K562 (cell line): ENCODE results near the gene ABCA1. TPM values are rescaled to one million over a fixed set of nuclear protein-coding genes. Genes with fewer than 3 reads are reported as not detected.

Source experiments
- ATAC-seq: fragments of 200-7000 bp; cut with Tn5 transposase; 3 replicates; pipeline ENCODE4 v1.9.1; 2020; ENCODE audit warnings: moderate library complexity
- BruUV-seq: library from RNA; stranded (reverse); fragments of 400-500 nt; replicated peaks from 2 replicates; lab custom pipeline; 2021; lab: Mats Ljungman, UMichigan
- CTCF ChIA-PET: fragments of 300-600 bp; formaldehyde crosslinking; extraction: SDS; loops from one replicate; lab custom pipeline; 2021; ENCODE audit warnings: low intra/inter-chr PET ratio; lab: Yijun Ruan, JAX
- POLR2A ChIA-PET: fragments of 300-600, 350-650 bp; sonication (Branson Sonifier 250); formaldehyde crosslinking; extraction: SDS; loops from one replicate; lab custom pipeline; 2021; ENCODE audit warnings: antibody characterized with exemption, inconsistent platforms; lab: Yijun Ruan, JAX
- DNase-seq, 4 experiments: peaks; one replicate each; pipeline versions ENCODE4 v3.0.0 to v3.0.0-alpha.2; 2011 to 2018; ENCODE audit warnings: low spot score in 3 of 4, mixed read lengths in 3 of 4; ENCODE audit errors: extremely low read depth in 1 of 4
- FAIRE-seq: peaks from 2 replicates; lab custom pipeline; 2011; peaks lifted over from hg19 to GRCh38; lab: Jason Lieb, UNC
- H2AFZ ChIP-seq: 2 replicates; pipeline ENCODE4 v1.6.0; 2011; ENCODE audit warnings: low read depth, low read length, control low read depth, inconsistent platforms
- H3K27ac ChIP-seq: fragments of 200-600 bp; 3 replicates; pipeline ENCODE4 v1.8.0; 2011; ENCODE audit warnings: low read depth, mild to moderate bottlenecking, control low read depth, inconsistent platforms, low read length, moderate library complexity, mixed read lengths; ENCODE audit errors: extremely low read depth
- H3K27me3 ChIP-seq, 2 experiments: fragments of 300-600 bp in 1 of 2; 2 replicates in 1 of 2; 3 replicates in 1 of 2; pipeline versions ENCODE4 v1.6.0 to v1.8.0; 2011; ENCODE audit warnings: inconsistent platforms in 2 of 2, low read length in 2 of 2, mild to moderate bottlenecking in 1 of 2, mixed read lengths in 1 of 2, moderate library complexity in 1 of 2; ENCODE audit not compliant: control insufficient read depth in 2 of 2, insufficient read depth in 2 of 2
- H3K36me3 ChIP-seq: fragments of 300-600 bp; 3 replicates; pipeline ENCODE4 v1.8.0; 2011; ENCODE audit warnings: mild to moderate bottlenecking, low read length, inconsistent platforms; ENCODE audit not compliant: control insufficient read depth, insufficient read depth
- H3K4me1 ChIP-seq, 2 experiments: fragments of 200-600 bp in 1 of 2; replicated peaks in 1 of 2; 2 replicates in 1 of 2; 3 replicates in 1 of 2; pipeline versions ENCODE4 v1.5.1 to v1.8.0; 2011; ENCODE audit warnings: inconsistent platforms in 2 of 2, low read length in 2 of 2, mild to moderate bottlenecking in 1 of 2, mixed read lengths in 1 of 2, moderate library complexity in 1 of 2; ENCODE audit not compliant: control insufficient read depth in 2 of 2, insufficient read depth in 2 of 2
- H3K4me2 ChIP-seq: 2 replicates; pipeline ENCODE4 v1.6.1; 2011; ENCODE audit warnings: low read length, control low read depth, inconsistent platforms, mixed read lengths; ENCODE audit not compliant: insufficient read depth
- H3K4me3 ChIP-seq: fragments of 200-600 bp; sonication (generic), shearing (Covaris generic); 2 replicates; pipeline ENCODE4 v1.5.1; 2016; ENCODE audit warnings: control low read depth, inconsistent platforms
- H3K79me2 ChIP-seq: fragments of 200-600 bp; 3 replicates; pipeline ENCODE4 v1.8.0; 2011; ENCODE audit warnings: low read length, inconsistent platforms; ENCODE audit not compliant: control insufficient read depth, insufficient read depth
- H3K9ac ChIP-seq, 2 experiments: 2 replicates each; pipeline versions ENCODE4 v1.6.0 to v1.6.1; 2011; ENCODE audit warnings: low read depth in 2 of 2, low read length in 2 of 2, control low read depth in 1 of 2, inconsistent platforms in 1 of 2, mild to moderate bottlenecking in 1 of 2, mixed read lengths in 1 of 2; ENCODE audit not compliant: insufficient read depth in 1 of 2
- H3K9me1 ChIP-seq: one replicate; pipeline ENCODE4 v1.6.0; 2011; ENCODE audit warnings: inconsistent platforms, mild to moderate bottlenecking, low read length, moderate library complexity; ENCODE audit not compliant: control insufficient read depth, insufficient read depth
- H3K9me3 ChIP-seq: replicated peaks from 2 replicates; pipeline ENCODE4 v1.5.1; 2011; ENCODE audit warnings: low read depth, low read length, inconsistent platforms; ENCODE audit not compliant: control insufficient read depth, insufficient read depth
- H4K20me1 ChIP-seq: replicated peaks from 2 replicates; pipeline ENCODE4 v1.6.1; 2011; ENCODE audit warnings: low read length, inconsistent platforms, mixed read lengths; ENCODE audit not compliant: control insufficient read depth, insufficient read depth
- CEBPZ ChIP-seq: fragments of 150-350 bp; IDR thresholded peaks from 2 replicates; pipeline ENCODE4 v1.6.1; 2014; ENCODE audit warnings: low read depth, mild to moderate bottlenecking, low read length, borderline replicate concordance
- DPF2 ChIP-seq: fragments of 450-650 bp; IDR thresholded peaks from 2 replicates; pipeline ENCODE4 v1.6.1; 2016
- E2F4 ChIP-seq: sonication (generic); formaldehyde crosslinking; IDR thresholded peaks from 2 replicates; pipeline ENCODE4 v1.8.0; 2022; ENCODE audit warnings: mild to moderate bottlenecking, low read depth, missing genetic modification reagents
- EGR1 ChIP-seq: fragments of 450-650 bp; conservative IDR thresholded peaks from 2 replicates; pipeline ENCODE4 v1.6.1; 2017; ENCODE audit warnings: mild to moderate bottlenecking
- GATAD2B ChIP-seq: fragments of 450-650 bp; IDR thresholded peaks from 2 replicates; pipeline ENCODE4 v1.6.1; 2017; ENCODE audit warnings: mild to moderate bottlenecking, borderline replicate concordance
- HDAC3 ChIP-seq: fragments of 450-650 bp; IDR thresholded peaks from 2 replicates; pipeline ENCODE4 v1.6.1; 2018; ENCODE audit warnings: borderline replicate concordance, mild to moderate bottlenecking, moderate library complexity; ENCODE audit not compliant: partially characterized antibody
- HDGF ChIP-seq: fragments of 450-650 bp; IDR thresholded peaks from 2 replicates; pipeline ENCODE4 v1.6.1; 2016
- HEY1 ChIP-seq: fragments of 250-450 bp; sonication (Bioruptor Pico); IDR thresholded peaks from 2 replicates; pipeline ENCODE4 v1.5.0; 2020; ENCODE audit warnings: mild to moderate bottlenecking, moderate library complexity, borderline replicate concordance
- HMG20A ChIP-seq: fragments of 450-650 bp; formaldehyde crosslinking; conservative IDR thresholded peaks from 2 replicates; pipeline ENCODE4 v1.4.0; 2020; ENCODE audit warnings: mild to moderate bottlenecking, mixed read lengths
- HNRNPLL ChIP-seq: fragments of 200-400 bp; formaldehyde crosslinking; IDR thresholded peaks from 2 replicates; pipeline ENCODE4 v1.6.1; 2017; ENCODE audit warnings: low read length, low read depth, mild to moderate bottlenecking; ENCODE audit not compliant: poor library complexity, severe bottlenecking
- KHSRP ChIP-seq: fragments of 450-650 bp; IDR thresholded peaks from 2 replicates; pipeline ENCODE4 v1.6.1; 2017
- KLF10 ChIP-seq: fragments of 250-450 bp; sonication (Bioruptor Pico); IDR thresholded peaks from 2 replicates; pipeline ENCODE4 v1.6.1; 2021; ENCODE audit warnings: matching md5 sums
- PHTF2 ChIP-seq: fragments of 250-450 bp; sonication (Bioruptor Pico); IDR thresholded peaks from 2 replicates; pipeline ENCODE4 v1.5.0; 2021; ENCODE audit warnings: mild to moderate bottlenecking
- PRPF4 ChIP-seq: fragments of 200-400 bp; formaldehyde crosslinking; IDR thresholded peaks from one replicate; pipeline ENCODE4 v1.6.1; 2017; ENCODE audit warnings: low read length, low read depth, mild to moderate bottlenecking; ENCODE audit not compliant: insufficient read depth, poor library complexity, severe bottlenecking
- RB1 ChIP-seq: fragments of 450-650 bp; IDR thresholded peaks from 2 replicates; pipeline ENCODE4 v1.6.1; 2017; ENCODE audit warnings: low read depth, mild to moderate bottlenecking
- SMARCA5 ChIP-seq: fragments of 450-650 bp; IDR thresholded peaks from 2 replicates; pipeline ENCODE4 v1.6.1; 2016
- SNRNP70 ChIP-seq: fragments of 200-400 bp; formaldehyde crosslinking; optimal IDR thresholded peaks from 2 replicates; pipeline ENCODE3; 2017; ENCODE audit warnings: low read depth, low read length
- ZNF165 ChIP-seq: fragments of 250-450 bp; sonication (Bioruptor Pico); IDR thresholded peaks from 2 replicates; pipeline ENCODE4 v1.4.0; 2020; ENCODE audit warnings: borderline replicate concordance
- ZNF354B ChIP-seq: fragments of 250-450 bp; sonication (Bioruptor Pico); IDR thresholded peaks from 2 replicates; pipeline ENCODE4 v1.4.0; 2020
- WGBS: fragments of 100-300 bp; shearing (Covaris generic); methylation state at CpG from one replicate; pipeline ENCODE4 v1.1.6; 2016; ENCODE audit warnings: low coverage, mixed read lengths; ENCODE audit not compliant: insufficient coverage; ENCODE audit errors: missing lambda C conversion rate; 5-methylcytosine and 5-hydroxymethylcytosine counted together
- in situ Hi-C: fragments of 300-500 bp; cut with MboI; formaldehyde crosslinking; loops from 4 replicates; pipeline ENCODE4 v1.15.0; 2018; ENCODE audit warnings: inconsistent platforms, mixed read lengths
- intact Hi-C: fragments of 100-400 bp; cut with micrococcal nuclease; formaldehyde crosslinking; loops from 2 replicates; pipeline ENCODE4 v1.14.2; 2022
- polyA plus RNA-seq, 8 experiments: library from polyadenylated mRNA; depleted of rRNA in 4 of 8; stranded (reverse) in 5 of 8; unstranded in 3 of 8; fragments of >200 nt; fragmentation: Nextera tagmentation in 2 of 8; fragmentation: Illumina TruSeq in 1 of 8; extraction: Ambion mirVana in 2 of 8; extraction: Trizol in 1 of 8; gene quantifications; 2 replicates each; pipeline versions ENCODE4 v1.2.1 to v1.2.3, GENCODE V29; 2011 to 2014; ENCODE audit warnings: inconsistent platforms in 1 of 8, missing spikeins in 1 of 8
- total RNA-seq, 7 experiments: library from RNA; depleted of rRNA in 6 of 7; stranded (reverse); fragments of >200 nt in 6 of 7; fragmentation: Illumina TruSeq in 2 of 7; extraction: Trizol in 2 of 7; gene quantifications; 2 replicates each; pipeline versions ENCODE4 v1.2.1 to v1.2.3, GENCODE V29; 2011 to 2021; ENCODE audit warnings: low replicate concordance in 1 of 7

Gene ABCA1
- total and polyA plus RNA-seq, 9 of the 15 experiments (the other 6 are each of a cell fraction or from before 2014, with no cell fraction given) = under 0.01 to 0.18 (median 0.02) TPM; not detected in 5

GRCh38 chr9:104912606-104913005 is 15.3 kb downstream of the ABCA1 start:
- ChIA-PET CTCF (no interaction called here), POLR2A (interaction anchor here (0.6 kb wide), 1 partner anchor 152 kb away, joined by 3 read pairs; no protein-coding TSS in a partner anchor)
- Histone ChIP-seq H3K36me3 (no peaks in the 10 kb centered on the region), H3K9me1 (no peaks in the 10 kb centered on the region), H4K20me1 (no peaks in the 10 kb centered on the region), H3K79me2 (no peaks in the 10 kb centered on the region), H3K9me3 (no peaks in the 10 kb centered on the region), H3K4me2 (no peak overlapping the region), H3K9ac (no peak overlapping the region), H3K27ac (no peak overlapping the region), H3K4me3 (no peak overlapping the region), H3K4me1 (no peaks in the 10 kb centered on the region), H3K27me3 (peaks cover 6 to 8% of the 10 kb centered on the region in 2 experiments; a peak in 4 of 5 replicates), H2AFZ (no peak overlapping the region)
- 0% methylated on average over 3 of the region's 3 CpGs for WGBS
- no peak for DNase-seq
- no peak for FAIRE-seq
- ATAC-seq = no peak
- intact Hi-C loops (no loop called here), in situ Hi-C loops (no loop called here)
- BruUV-seq = no TSS peak
- TF ChIP-seq KLF10 (CRISPR knock-in tag) (no peak), CEBPZ (no peak), HDAC3 (no peak), GATAD2B (no peak), PHTF2 (CRISPR knock-in tag) (no peak), ZNF354B (no peak), ZNF165 (no peak), HMG20A (CRISPR knock-in tag) (no peak), PRPF4 (no peak), DPF2 (no peak), E2F4 (CRISPR knock-in tag) (no peak), HDGF (no peak), SNRNP70 (no peak), RB1 (no peak), HNRNPLL (no peak), HEY1 (CRISPR knock-in tag) (no peak), EGR1 (no peak), SMARCA5 (no peak), KHSRP (no peak)
